Activated CD4-positive, CD25-positive, alpha-beta regulatory T cell treated with anti-CD3 and anti-CD28 coated beads, Interleukin-2, amount 50 U/mL, for 72 hours (primary cell): Measurements from ENCODE around the gene SH2D4B.

Experiments
- DNase-seq: peaks from one replicate; pipeline ENCODE4 v3.0.0; 2021

Gene SH2D4B

GRCh38 chr10:80649183-80649582 is 111.5 kb downstream of the SH2D4B start:
- DNase-seq = no peak

GRCh38 chr10:80655898-80656297 is 118.2 kb downstream of the SH2D4B start:
- DNase-seq = no peak

- DNase-seq = no peak
Observed at GRCh38 chr10:80658068-80658467, 120.4 kb downstream of the SH2D4B start.

GRCh38 chr10:80659289-80659688 is 121.6 kb downstream of the SH2D4B start:
- DNase-seq = no peak

GRCh38 chr10:80660266-80660665 is 122.6 kb downstream of the SH2D4B start:
- no peak for DNase-seq

- DNase-seq = no peak
Observed at GRCh38 chr10:80660736-80661135, 123.0 kb downstream of the SH2D4B start.

GRCh38 chr10:80661526-80661925 is 123.8 kb downstream of the SH2D4B start:
- no peak for DNase-seq

GRCh38 chr10:80662429-80663261 is 124.9 kb downstream of the SH2D4B start:
- peak; percentile 80 for DNase-seq

- peak; percentile 58 for DNase-seq
Observed at GRCh38 chr10:80664071-80664680, 126.5 kb downstream of the SH2D4B start.

GRCh38 chr10:80669485-80669884 is 131.8 kb downstream of the SH2D4B start:
- no peak for DNase-seq

GRCh38 chr10:80670774-80671173 is 133.1 kb downstream of the SH2D4B start:
- no peak for DNase-seq

GRCh38 chr10:80671847-80672246 is 134.1 kb downstream of the SH2D4B start:
- DNase-seq = no peak

- DNase-seq = no peak
Observed at GRCh38 chr10:80672613-80673012, 134.9 kb downstream of the SH2D4B start.

GRCh38 chr10:80674809-80675208 is 137.1 kb downstream of the SH2D4B start:
- no peak for DNase-seq

GRCh38 chr10:80681142-80681541 is 143.4 kb downstream of the SH2D4B start:
- DNase-seq = no peak

GRCh38 chr10:80684259-80684658 is 146.6 kb downstream of the SH2D4B start:
- no peak for DNase-seq

GRCh38 chr10:80685355-80685754 is 147.7 kb downstream of the SH2D4B start:
- no peak for DNase-seq

- no peak for DNase-seq
Observed at GRCh38 chr10:80686734-80687475, 149.2 kb downstream of the SH2D4B start.

GRCh38 chr10:80687476-80687789 is 149.7 kb downstream of the SH2D4B start:
- no peak for DNase-seq

- DNase-seq = no peak
Observed at GRCh38 chr10:80690434-80690833, 152.7 kb downstream of the SH2D4B start.

GRCh38 chr10:80691441-80691840 is 153.7 kb downstream of the SH2D4B start:
- DNase-seq = no peak

GRCh38 chr10:80693565-80693964 is 155.9 kb downstream of the SH2D4B start:
- DNase-seq = no peak

GRCh38 chr10:80694930-80695329 is 157.2 kb downstream of the SH2D4B start:
- no peak for DNase-seq
